ENCODE results near the gene BLM. TPM values are rescaled to one million over a fixed set of nuclear protein-coding genes. Genes with fewer than 3 reads are reported as not detected.
A peak's percentile ranks its signal among the peaks of the same experiment; 100 is the strongest.

BLM gene
- total and polyA plus RNA-seq, 9 donors: 4.7 to 7.5 (median 5.2) TPM

DNA sequence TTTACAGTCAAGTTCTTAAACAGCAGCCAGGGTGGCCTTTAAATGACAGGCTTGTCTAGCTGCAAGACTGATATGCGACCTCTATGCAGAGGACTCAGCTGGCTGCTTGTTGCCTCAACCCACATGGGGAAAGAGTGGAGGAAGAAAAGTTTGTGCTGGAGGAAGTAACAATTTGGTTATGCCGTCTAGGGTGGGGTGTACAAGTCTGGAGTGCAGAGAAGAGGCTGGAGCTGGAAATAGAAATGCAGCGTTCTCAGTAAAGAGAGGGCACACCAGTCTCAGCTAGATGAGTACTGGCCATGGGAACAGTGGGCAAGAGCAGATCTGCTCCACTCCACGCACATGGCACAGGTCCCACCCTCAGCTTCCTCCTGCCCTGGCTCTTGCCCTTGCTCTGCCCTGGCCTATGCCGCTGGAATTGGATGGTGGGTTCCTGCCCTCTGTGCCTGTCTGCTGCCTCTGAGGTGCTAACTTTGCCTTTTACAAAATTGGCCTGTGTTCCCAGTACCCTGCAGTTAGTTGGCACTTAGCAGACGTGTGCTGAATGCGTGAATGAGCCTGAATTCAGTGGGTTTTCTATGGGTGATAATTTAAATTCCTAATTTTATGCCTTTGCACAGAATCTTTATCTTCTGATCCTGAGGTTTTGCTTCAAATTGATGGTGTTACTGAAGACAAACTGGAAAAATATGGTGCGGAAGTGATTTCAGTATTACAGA, 91.5 kb downstream of the BLM start:
- DNase-seq: no peak
- H3K27me3 ChIP-seq (ENCODE audit: control insufficient read depth, insufficient read depth, low read length): no peaks in the 10 kb centered on the region
- H3K27ac ChIP-seq (ENCODE audit: low read length): no peak overlapping the region
- peaks cover 11% of the 10 kb centered on the region for H3K36me3 ChIP-seq (ENCODE audit: control insufficient read depth, insufficient read depth, low read length)
- H3K4me1 ChIP-seq (ENCODE audit: control insufficient read depth, insufficient read depth, low read length): peaks cover under 1% of the 10 kb centered on the region
- no peak overlapping the region for H3K4me3 ChIP-seq (ENCODE audit: low read length)
- WGBS (ENCODE audit: insufficient coverage): 71% methylated on average over 6 of the region's 8 CpGs
- no peaks in the 10 kb centered on the region for H3K9me3 ChIP-seq (replicated peaks; ENCODE audit: control insufficient read depth, low read depth, low read length)

DNA sequence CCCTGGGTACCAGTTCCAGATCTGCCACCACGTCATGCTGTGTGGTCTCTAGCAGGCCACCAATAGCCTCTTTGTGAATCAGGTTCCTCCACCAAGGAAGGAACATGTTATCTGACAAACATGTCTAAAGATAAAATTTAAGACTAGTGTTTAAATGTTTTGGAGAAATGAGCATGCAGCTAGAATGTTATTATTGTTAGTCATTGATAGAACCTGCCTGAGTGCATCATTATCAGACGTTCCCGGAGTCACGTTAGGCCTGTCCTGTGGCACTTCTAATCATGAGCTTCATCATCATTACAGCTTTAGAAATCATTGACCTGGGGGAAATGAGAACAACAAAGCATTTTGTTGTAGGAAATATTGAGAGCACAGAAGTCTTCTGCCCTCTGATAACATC, 92.4 kb downstream of the BLM start:
- no peaks in the 10 kb centered on the region for H3K27me3 ChIP-seq (ENCODE audit: control insufficient read depth, insufficient read depth, low read length)
- peaks cover 9% of the 10 kb centered on the region for H3K4me1 ChIP-seq (ENCODE audit: control insufficient read depth, insufficient read depth, low read length)
- H3K9me3 ChIP-seq (replicated peaks; ENCODE audit: control insufficient read depth, low read depth, low read length): no peaks in the 10 kb centered on the region
- no CpG with 5 or more reads among the region's 4 CpGs for WGBS (ENCODE audit: insufficient coverage)
- no peak overlapping the region for H3K27ac ChIP-seq (ENCODE audit: low read length)
- no peak overlapping the region for H3K4me3 ChIP-seq (ENCODE audit: low read length)
- peaks cover 11% of the 10 kb centered on the region for H3K36me3 ChIP-seq (ENCODE audit: control insufficient read depth, insufficient read depth, low read length)
- DNase-seq: no peak

DNA sequence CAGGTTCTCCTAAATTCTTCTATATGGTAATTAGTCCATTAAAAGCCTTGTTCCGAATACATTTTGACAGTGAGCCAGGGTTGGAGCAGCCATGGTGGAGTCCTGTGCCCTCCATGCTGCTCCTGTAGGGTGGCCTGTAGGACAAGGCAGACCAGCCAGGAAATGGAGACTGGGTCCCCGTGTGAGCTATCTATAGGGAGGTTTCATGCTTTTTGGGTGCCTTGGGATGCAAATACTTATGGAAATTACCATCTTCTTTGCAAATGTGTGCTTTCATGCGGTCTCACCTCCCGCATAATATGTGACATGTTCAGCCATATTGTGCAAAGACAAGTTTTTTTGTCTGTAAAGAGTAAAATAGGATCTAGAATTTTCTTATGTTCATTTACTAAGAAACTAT, 93.2 kb downstream of the BLM start:
- no peak for DNase-seq
- WGBS (ENCODE audit: insufficient coverage): 93% methylated on average over 2 of the region's 4 CpGs
- Histone ChIP-seq H3K27me3 (ENCODE audit: control insufficient read depth, insufficient read depth, low read length) (no peaks in the 10 kb centered on the region), H3K9me3 (replicated peaks; ENCODE audit: control insufficient read depth, low read depth, low read length) (no peaks in the 10 kb centered on the region), H3K4me3 (ENCODE audit: low read length) (no peak overlapping the region), H3K4me1 (ENCODE audit: control insufficient read depth, insufficient read depth, low read length) (peaks cover 11% of the 10 kb centered on the region), H3K36me3 (ENCODE audit: control insufficient read depth, insufficient read depth, low read length) (peaks cover 11% of the 10 kb centered on the region), H3K27ac (ENCODE audit: low read length) (no peak overlapping the region)

DNA sequence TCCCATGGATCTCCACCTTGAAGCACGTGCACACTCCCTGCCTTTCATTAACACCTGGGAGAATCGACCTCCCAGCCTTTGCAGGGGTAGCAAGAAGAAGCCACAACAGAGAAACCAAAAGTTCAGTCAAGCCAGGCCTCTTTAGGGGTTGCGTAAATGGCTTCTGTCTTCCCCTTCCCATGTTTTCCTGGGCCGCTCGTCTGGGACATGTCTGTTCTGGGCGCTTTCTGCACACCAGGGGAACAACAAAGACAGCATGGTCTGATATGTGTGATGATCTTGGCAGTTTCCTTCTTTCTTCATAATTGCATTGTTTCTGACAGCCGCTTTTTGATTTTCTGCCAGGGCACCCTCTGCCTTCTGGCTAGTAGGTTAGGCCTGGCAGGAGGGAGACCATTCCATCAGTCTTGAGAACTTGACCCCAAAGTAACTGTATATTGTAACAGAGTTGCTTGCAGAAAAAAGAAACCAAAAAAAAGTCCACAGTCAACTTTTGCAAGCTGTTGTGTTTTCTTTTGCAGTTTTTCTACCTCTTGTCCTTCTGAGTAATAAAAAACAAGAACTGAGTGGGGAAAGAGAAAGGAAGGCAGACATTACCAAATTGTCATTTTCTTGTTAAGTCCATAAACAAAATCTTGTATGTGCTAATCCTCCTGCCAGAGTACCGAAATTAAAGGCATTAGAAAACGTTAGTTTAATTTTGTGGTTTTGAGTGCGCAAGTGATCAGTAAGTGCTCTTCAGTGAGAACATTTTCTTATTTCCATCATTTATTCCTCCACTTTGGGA, 95.2 kb downstream of the BLM start:
- Histone ChIP-seq H3K9me3 (replicated peaks; ENCODE audit: control insufficient read depth, low read depth, low read length) (no peaks in the 10 kb centered on the region), H3K27me3 (ENCODE audit: control insufficient read depth, insufficient read depth, low read length) (no peaks in the 10 kb centered on the region), H3K36me3 (ENCODE audit: control insufficient read depth, insufficient read depth, low read length) (peaks cover 11% of the 10 kb centered on the region), H3K4me3 (ENCODE audit: low read length) (no peak overlapping the region), H3K4me1 (ENCODE audit: control insufficient read depth, insufficient read depth, low read length) (peaks cover 23% of the 10 kb centered on the region), H3K27ac (ENCODE audit: low read length) (no peak overlapping the region)
- WGBS (ENCODE audit: insufficient coverage): 82% methylated on average over 3 of the region's 10 CpGs
- no peak for DNase-seq

DNA sequence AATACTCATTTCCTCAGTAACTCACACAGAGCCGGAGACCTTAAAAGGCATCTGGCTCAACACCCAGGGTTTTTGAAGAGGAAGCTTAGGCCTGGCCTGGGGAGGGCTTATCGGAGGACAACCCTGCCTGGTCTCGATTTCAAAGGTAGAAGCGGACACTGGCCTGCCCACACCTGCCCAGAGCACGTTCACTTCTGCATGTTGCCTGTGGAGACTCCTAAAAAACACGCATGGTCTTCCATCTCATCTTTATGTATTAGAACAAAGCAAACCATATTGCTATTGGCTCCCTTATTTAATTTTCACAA, 95.8 kb downstream of the BLM start:
- Histone ChIP-seq H3K9me3 (replicated peaks; ENCODE audit: control insufficient read depth, low read depth, low read length) (no peaks in the 10 kb centered on the region), H3K27ac (ENCODE audit: low read length) (no peak overlapping the region)

DNA sequence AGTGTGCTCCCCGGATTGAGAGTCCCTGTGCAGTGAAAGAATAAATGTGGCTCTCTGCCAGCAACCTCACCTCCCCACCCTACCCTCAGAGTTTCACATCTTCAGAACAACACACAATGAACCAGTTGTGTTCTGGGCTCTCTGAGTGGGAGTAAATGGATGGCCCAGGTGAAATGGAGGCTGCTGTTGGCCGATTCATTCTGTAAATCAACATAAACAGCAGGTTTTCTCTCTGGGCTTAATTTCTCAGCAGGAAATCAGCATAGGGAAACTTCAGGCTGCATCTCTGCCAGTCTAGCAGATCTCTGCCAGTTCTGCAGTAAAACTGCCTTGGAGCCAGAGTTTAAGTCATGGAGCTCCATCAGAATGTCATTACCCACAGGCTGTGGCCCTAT, 96.6 kb downstream of the BLM start:
- 59% methylated on average over 2 of the region's 2 CpGs for WGBS (ENCODE audit: insufficient coverage)
- no peak for DNase-seq
- H3K4me1 ChIP-seq (ENCODE audit: control insufficient read depth, insufficient read depth, low read length): peaks cover 38% of the 10 kb centered on the region
- H3K9me3 ChIP-seq (replicated peaks; ENCODE audit: control insufficient read depth, low read depth, low read length): no peaks in the 10 kb centered on the region
- no peak overlapping the region for H3K27ac ChIP-seq (ENCODE audit: low read length)
- no peak overlapping the region for H3K4me3 ChIP-seq (ENCODE audit: low read length)
- H3K36me3 ChIP-seq (ENCODE audit: control insufficient read depth, insufficient read depth, low read length): peaks cover 11% of the 10 kb centered on the region
- no peaks in the 10 kb centered on the region for H3K27me3 ChIP-seq (ENCODE audit: control insufficient read depth, insufficient read depth, low read length)

More for the DNA sequence above, 95.8 kb downstream of the BLM start:
- peaks cover 29% of the 10 kb centered on the region for H3K4me1 ChIP-seq (ENCODE audit: control insufficient read depth, insufficient read depth, low read length)
- DNase-seq: no peak
- no peak overlapping the region for H3K4me3 ChIP-seq (ENCODE audit: low read length)
- no peaks in the 10 kb centered on the region for H3K27me3 ChIP-seq (ENCODE audit: control insufficient read depth, insufficient read depth, low read length)
- 93% methylated on average over 5 of the region's 6 CpGs for WGBS (ENCODE audit: insufficient coverage)
- peaks cover 11% of the 10 kb centered on the region for H3K36me3 ChIP-seq (ENCODE audit: control insufficient read depth, insufficient read depth, low read length)

DNA sequence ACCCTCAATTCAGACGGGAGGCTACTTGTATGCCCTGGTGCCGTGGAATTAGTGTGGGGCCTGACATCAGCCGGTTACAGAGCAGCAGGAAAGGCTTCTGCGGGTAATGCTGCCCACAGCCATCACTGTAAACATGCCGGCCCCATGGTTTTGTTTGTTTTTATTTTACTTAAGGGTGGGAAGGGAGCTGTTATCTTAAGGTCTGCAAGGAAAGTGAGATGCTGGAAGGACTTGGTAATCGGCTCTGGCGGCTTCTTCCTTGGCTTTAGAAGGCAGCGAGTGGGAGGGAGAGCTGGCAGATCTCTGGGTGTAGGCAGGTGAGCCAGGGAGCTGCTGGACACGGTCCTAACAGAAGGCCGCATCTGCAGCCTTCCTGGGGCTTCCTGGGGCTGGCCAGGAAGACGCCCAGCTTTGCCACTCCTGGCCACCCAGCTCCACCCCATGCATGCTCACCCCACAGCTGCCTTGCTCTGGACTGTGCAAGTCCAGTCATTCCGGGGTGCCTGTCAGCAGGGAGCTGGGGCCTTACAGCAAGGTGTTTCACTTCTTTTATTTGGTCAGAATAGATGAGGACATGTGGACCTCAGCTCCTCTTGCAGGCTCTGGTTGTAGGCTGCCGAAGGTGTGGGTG, 97.2 kb downstream of the BLM start:
- H3K4me1 ChIP-seq (ENCODE audit: control insufficient read depth, insufficient read depth, low read length): peaks cover 43% of the 10 kb centered on the region
- H3K36me3 ChIP-seq (ENCODE audit: control insufficient read depth, insufficient read depth, low read length): peaks cover 9% of the 10 kb centered on the region
- no peak for DNase-seq
- H3K27me3 ChIP-seq (ENCODE audit: control insufficient read depth, insufficient read depth, low read length): no peaks in the 10 kb centered on the region
- 62% methylated on average over 8 of the region's 13 CpGs for WGBS (ENCODE audit: insufficient coverage)
- no peaks in the 10 kb centered on the region for H3K9me3 ChIP-seq (replicated peaks; ENCODE audit: control insufficient read depth, low read depth, low read length)
- H3K4me3 ChIP-seq (ENCODE audit: low read length): no peak overlapping the region
- no peak overlapping the region for H3K27ac ChIP-seq (ENCODE audit: low read length)

DNA sequence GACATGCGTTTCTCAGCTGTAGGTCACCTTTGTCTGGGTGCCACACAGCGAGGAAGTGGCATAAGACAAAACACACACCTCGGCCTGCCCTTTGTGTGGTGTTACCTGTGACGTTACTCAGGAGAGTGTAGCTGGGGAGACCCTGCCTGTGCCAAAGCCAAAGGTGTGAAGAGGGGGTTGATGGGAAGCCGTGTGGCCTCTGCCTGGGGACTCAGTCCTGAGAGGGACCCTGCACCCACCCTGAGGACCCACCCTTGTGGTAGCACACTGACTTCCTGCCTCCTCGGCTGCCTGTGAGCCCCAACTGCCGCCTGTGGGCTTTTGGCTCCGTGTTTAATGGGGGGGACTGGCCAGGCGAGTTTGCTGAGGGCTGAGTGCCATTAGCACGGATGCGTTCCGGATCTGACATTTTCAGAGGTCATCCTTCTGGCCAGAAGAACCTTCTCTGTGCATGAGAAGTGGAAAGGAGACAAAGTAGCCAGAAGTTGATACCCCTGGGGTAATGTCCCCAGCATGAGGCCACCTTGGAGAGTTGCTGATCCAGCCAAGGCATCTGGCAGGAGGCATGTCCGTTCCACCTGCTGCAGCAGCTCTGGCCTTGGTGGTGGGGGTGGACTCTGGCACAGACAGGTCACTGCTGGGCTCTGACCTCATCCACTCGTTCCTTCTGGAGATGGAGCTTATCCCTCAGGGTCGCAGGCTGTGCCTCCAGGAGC, 99.4 kb downstream of the BLM start:
- H3K9me3 ChIP-seq (replicated peaks; ENCODE audit: control insufficient read depth, low read depth, low read length): no peaks in the 10 kb centered on the region
- H3K36me3 ChIP-seq (ENCODE audit: control insufficient read depth, insufficient read depth, low read length): no peaks in the 10 kb centered on the region
- peaks cover 51% of the 10 kb centered on the region for H3K4me1 ChIP-seq (ENCODE audit: control insufficient read depth, insufficient read depth, low read length)
- no peak overlapping the region for H3K27ac ChIP-seq (ENCODE audit: low read length)
- 81% methylated on average over 8 of the region's 15 CpGs for WGBS (ENCODE audit: insufficient coverage)
- no peaks in the 10 kb centered on the region for H3K27me3 ChIP-seq (ENCODE audit: control insufficient read depth, insufficient read depth, low read length)
- no peak overlapping the region for H3K4me3 ChIP-seq (ENCODE audit: low read length)
- no peak for DNase-seq

DNA sequence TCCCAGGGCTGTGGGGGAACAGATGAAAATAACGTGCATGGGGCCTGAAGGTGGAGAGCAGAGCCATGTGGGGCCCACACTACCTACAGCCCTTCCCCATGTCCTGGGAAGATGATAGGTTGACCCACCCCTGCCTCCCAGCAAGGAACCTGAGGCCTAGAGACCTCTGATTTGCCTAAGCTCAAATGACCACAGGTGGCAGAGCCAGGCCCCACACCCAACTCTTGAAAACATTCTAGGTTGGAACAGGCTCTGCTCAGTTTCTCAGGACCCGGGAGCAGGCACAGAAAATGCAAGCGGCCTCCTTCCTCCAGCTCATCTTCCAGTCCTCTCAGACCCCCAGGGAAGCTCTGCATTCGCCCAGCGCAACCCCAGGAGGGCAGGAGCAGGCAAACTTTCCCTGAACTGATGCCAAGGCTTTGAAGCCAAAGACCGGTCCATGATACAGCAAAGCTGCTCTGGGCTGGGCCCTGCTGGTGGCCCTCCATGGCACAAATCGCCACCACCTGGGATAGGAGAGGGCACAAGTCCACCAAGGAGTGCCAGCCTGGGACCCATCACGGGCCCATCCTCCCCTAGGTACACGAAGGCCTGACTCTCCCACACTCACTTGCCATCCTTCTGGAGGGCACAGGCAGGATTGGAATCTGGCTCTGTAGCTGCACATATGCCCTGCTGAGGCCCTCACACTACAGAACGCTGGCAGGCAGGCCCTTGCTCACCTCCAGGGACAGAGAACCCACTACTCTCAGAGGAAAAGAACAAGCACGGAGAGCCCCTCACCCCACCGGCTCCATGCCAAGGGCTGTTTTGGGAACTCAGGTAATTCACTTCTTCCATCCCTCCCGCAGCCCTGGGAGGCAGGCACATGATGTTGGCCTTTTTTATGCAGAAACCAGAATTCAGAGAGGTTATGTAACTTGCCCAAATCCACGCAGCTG, 100.2 kb downstream of the BLM start:
- peaks cover 51% of the 10 kb centered on the region for H3K4me1 ChIP-seq (ENCODE audit: control insufficient read depth, insufficient read depth, low read length)
- no peaks in the 10 kb centered on the region for H3K27me3 ChIP-seq (ENCODE audit: control insufficient read depth, insufficient read depth, low read length)
- no peaks in the 10 kb centered on the region for H3K36me3 ChIP-seq (ENCODE audit: control insufficient read depth, insufficient read depth, low read length)
- DNase-seq: no peak
- no peak overlapping the region for H3K4me3 ChIP-seq (ENCODE audit: low read length)
- H3K9me3 ChIP-seq (replicated peaks; ENCODE audit: control insufficient read depth, low read depth, low read length): no peaks in the 10 kb centered on the region
- 77% methylated on average over 6 of the region's 14 CpGs for WGBS (ENCODE audit: insufficient coverage)
- peak overlapping the region; percentile 37 for H3K27ac ChIP-seq (ENCODE audit: low read length)

Measured in muscle of leg (tissue), 11 donors.